ENCODE data around the gene SLC48A1. TPM values are rescaled to one million over a fixed set of nuclear protein-coding genes. Genes with fewer than 3 reads are reported as not detected.
A peak's percentile ranks its signal among the peaks of the same experiment; 100 is the strongest.

The SLC48A1 gene
- total RNA-seq, 2 donors from 2014 or later: 14.6 to 15.2 TPM

DNA sequence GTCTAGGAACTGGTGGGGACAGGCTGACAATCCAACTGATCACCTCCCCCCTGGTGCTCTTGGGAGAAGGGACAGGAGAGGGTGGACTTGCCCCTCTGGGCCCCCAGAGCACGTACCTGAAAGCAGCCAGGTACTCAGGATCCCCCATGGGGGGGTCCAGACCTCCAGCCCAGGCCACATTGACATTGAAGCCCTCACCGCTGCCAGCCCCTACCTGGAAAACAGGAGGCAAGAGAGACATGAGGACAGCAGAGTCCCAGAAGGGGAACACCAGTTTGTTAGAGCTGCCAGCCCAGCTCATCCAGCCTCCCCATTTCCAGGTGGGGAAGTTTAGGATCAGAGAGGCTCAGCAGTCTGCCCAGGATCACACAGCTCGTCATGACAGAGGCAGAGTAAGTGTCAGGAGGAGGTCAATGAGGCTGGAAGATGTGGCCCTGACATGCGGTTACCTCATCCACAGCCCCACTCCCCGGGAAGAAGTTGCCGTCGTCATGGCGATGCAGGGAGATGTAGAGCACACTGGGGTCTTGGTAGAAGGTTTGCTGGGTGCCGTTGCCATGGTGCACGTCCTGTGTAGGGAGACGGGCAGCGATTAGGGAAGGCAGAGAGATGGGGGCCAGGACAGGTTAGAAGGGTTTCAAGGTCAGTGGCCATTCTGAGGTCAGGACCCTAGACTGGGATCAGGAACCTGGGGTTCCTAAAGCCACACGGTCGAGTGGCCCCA, 14.7 kb downstream of the SLC48A1 start:
- DNase-seq (no peak), ATAC-seq (replicated peaks in 1 of 2) (no peak)
- H3K27me3 Mint-ChIP-seq (ENCODE audit: low read depth): no peaks in the 10 kb centered on the region
- no peaks in the 10 kb centered on the region for H3K9me3 Mint-ChIP-seq
- peak overlapping the region; percentile 77 for H3K27ac Mint-ChIP-seq
- H3K36me3 Mint-ChIP-seq (ENCODE audit: insufficient read depth in 2 of 2): peaks cover 16 to 37% of the 10 kb centered on the region in 2 donors
- H3K4me3 Mint-ChIP-seq: no peak overlapping the region
- peaks cover 34% of the 10 kb centered on the region for H3K4me1 Mint-ChIP-seq (ENCODE audit: low read depth)

DNA sequence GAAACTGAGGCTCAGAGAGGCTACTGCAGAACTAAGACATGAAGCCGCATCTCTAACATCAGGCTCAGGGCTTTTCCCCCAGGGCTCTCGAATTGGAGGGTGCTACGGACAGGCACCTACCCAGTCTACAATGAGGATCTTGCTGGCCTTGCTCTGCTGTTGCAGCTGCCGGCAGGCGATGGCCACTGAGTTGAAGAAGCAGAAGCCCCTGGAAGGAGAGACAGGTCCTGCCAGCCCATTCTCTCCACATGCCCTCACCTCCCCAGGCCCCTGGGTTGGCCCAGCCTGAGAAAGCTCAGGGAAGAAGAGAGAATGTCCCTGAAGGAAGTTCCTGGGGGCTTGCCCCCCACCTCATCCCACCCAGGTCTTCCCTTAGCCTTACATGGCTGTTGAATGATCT, 16.1 kb downstream of the SLC48A1 start:
- DNase-seq (no peak), ATAC-seq (replicated peaks in 1 of 2) (no peak)
- Mint-ChIP-seq H3K27me3 (ENCODE audit: low read depth) (no peaks in the 10 kb centered on the region), H3K27ac (peak overlapping the region; percentile 54), H3K4me1 (ENCODE audit: low read depth) (peaks cover 31% of the 10 kb centered on the region), H3K4me3 (no peak overlapping the region), H3K36me3 (ENCODE audit: insufficient read depth in 2 of 2) (peaks cover 19 to 44% of the 10 kb centered on the region in 2 donors), H3K9me3 (no peaks in the 10 kb centered on the region)

GRCh38 chr12:47789712-47790489, 16.9 kb downstream of the SLC48A1 start:
- Mint-ChIP-seq H3K9me3 (no peaks in the 10 kb centered on the region), H3K4me1 (ENCODE audit: low read depth) (peaks cover 31% of the 10 kb centered on the region), H3K4me3 (no peak overlapping the region), H3K27ac (no peak overlapping the region), H3K27me3 (ENCODE audit: low read depth) (no peaks in the 10 kb centered on the region), H3K36me3 (ENCODE audit: insufficient read depth in 2 of 2) (peaks cover 23 to 45% of the 10 kb centered on the region in 2 donors)
- no peak for DNase-seq
- no peak for ATAC-seq (replicated peaks in 1 of 2)

DNA sequence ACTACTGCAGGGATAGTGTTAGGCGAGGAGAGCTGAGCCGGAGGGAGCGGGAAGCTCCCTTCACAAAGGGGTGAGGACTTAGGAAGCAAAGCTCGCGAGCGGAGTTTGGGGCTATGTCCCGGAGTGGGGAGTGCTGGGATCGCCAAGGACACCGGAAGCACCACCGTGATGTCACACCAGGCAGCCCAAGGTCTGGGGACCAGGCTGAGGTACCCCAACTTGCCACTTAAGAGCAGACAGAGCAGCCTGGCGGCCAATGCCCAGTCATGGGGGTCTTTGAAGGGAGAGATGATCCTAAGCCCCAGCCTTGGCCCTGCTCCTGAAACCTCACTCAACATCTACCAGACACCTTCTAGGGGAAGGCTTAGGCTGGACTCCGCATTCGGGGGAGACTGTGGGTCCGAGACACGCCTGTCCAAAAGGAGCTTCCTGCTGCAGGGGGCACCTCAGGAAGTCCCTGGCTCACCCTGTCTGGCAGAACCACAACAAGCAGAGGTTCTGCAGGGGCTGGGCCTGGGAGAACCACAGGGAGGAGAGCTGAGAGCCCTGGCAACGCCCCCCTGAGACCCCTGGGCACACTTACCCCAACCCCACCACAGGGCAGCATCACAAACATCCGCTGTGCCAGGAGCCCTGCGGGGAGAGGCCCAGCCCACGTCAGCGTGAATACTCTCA, 17.8 kb downstream of the SLC48A1 start:
- peaks cover 22 to 42% of the 10 kb centered on the region in 2 donors for H3K36me3 Mint-ChIP-seq (ENCODE audit: insufficient read depth in 2 of 2)
- DNase-seq (no peak), ATAC-seq (replicated peaks in 1 of 2) (no peak)
- H3K9me3 Mint-ChIP-seq: no peaks in the 10 kb centered on the region
- H3K4me3 Mint-ChIP-seq: no peak overlapping the region
- no peaks in the 10 kb centered on the region for H3K27me3 Mint-ChIP-seq (ENCODE audit: low read depth)
- H3K4me1 Mint-ChIP-seq (ENCODE audit: low read depth): peaks cover 31% of the 10 kb centered on the region
- peak overlapping the region; percentile 38 for H3K27ac Mint-ChIP-seq

- Mint-ChIP-seq H3K4me1 (ENCODE audit: low read depth) (peaks cover 27% of the 10 kb centered on the region), H3K4me3 (no peak overlapping the region), H3K27ac (peak overlapping the region; percentile 38), H3K9me3 (no peaks in the 10 kb centered on the region), H3K27me3 (ENCODE audit: low read depth) (no peaks in the 10 kb centered on the region), H3K36me3 (ENCODE audit: insufficient read depth in 2 of 2) (peaks cover 22 to 39% of the 10 kb centered on the region in 2 donors)
- ATAC-seq (replicated peaks in 1 of 2) (no peak), DNase-seq (no peak)
Measured at GRCh38 chr12:47791351-47791746, 18.3 kb downstream of the SLC48A1 start.

DNA sequence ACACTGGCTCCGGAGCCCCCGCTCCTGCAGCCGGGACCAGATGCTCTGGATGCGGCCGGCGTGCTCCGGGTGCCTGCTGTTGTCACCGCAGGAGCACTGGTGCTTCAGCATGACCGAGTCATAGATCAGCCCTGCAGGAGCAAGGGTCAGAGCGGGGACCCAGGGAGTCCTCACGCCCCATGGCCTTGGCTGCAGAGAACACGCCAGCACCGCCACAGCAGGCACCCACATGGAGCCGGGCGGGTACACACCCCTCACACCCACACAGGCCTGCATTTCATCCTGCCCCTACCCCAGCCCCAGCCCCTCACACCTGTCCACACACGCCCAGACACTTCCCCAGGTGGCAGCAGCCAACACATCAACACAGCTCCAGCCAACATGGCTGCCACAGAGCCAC, 18.8 kb downstream of the SLC48A1 start:
- peaks cover 20 to 35% of the 10 kb centered on the region in 2 donors for H3K36me3 Mint-ChIP-seq (ENCODE audit: insufficient read depth in 2 of 2)
- H3K4me1 Mint-ChIP-seq (ENCODE audit: low read depth): peaks cover 23% of the 10 kb centered on the region
- no peaks in the 10 kb centered on the region for H3K27me3 Mint-ChIP-seq (ENCODE audit: low read depth)
- no peak for DNase-seq
- H3K9me3 Mint-ChIP-seq: no peaks in the 10 kb centered on the region
- ATAC-seq (replicated peaks in 1 of 2): no peak
- no peak overlapping the region for H3K4me3 Mint-ChIP-seq
- H3K27ac Mint-ChIP-seq: no peak overlapping the region

DNA sequence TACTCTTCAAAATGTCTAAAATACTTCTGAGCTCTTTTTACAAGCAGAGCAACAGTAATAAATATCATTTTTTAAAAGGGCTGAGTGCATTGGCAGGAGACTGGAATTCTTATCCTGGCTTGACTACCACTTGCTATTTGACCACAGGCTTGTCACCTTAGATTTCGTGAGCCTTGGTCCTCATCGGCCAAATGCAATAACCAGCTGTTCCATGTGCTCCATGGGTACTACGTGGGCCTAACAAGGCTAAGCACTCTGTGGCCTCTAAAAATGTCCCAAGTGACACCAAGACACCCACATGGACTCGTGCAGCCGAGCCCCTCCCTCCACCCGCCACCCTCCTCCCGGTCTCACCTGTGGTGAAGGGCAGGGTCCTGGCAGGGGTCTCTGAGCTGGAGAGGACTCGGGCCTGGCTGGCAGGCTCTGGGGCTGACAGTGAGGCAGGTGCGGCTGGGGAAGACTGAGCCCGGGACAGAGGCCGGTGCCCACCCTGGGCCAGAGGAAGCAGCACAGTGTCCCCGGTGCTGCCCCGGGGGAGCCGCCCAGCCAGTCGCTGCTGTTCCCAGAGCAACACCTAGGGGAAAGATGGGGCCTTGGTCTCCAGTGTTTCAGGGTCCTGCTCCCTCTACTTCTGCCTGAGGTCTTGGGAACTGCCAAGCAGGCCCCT, 20.1 kb downstream of the SLC48A1 start:
- no peak for ATAC-seq (replicated peaks in 1 of 2)
- peaks cover 10% of the 10 kb centered on the region for H3K4me1 Mint-ChIP-seq (ENCODE audit: low read depth)
- DNase-seq: no peak
- no peaks in the 10 kb centered on the region for H3K27me3 Mint-ChIP-seq (ENCODE audit: low read depth)
- no peak overlapping the region for H3K4me3 Mint-ChIP-seq
- peaks cover 18 to 37% of the 10 kb centered on the region in 2 donors for H3K36me3 Mint-ChIP-seq (ENCODE audit: insufficient read depth in 2 of 2)
- no peaks in the 10 kb centered on the region for H3K9me3 Mint-ChIP-seq
- peak overlapping the region; percentile 73 for H3K27ac Mint-ChIP-seq

DNA sequence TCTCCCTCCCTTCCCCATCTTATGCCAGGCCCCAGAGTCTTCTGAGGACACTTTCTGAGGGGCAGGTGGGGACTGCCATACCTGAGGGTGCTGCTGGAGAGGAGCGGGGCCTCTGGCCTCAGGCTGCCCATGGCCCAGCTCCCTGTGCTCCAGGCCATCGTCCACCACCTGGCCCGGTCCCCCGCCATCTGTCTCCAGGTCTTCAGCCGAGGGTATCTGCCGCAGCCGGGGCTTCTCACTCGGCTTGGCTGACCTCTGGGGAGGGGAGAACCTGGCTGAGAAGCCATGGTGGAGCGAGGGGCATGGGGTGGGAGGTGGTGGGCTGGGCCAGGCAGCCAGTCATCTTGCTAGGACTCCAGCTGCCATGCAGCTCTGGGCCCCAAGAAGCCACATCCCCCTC, 21.6 kb downstream of the SLC48A1 start:
- ATAC-seq (replicated peaks in 1 of 2): no peak
- no peak overlapping the region for H3K27ac Mint-ChIP-seq
- H3K9me3 Mint-ChIP-seq: no peaks in the 10 kb centered on the region
- peaks cover 12 to 30% of the 10 kb centered on the region in 2 donors for H3K36me3 Mint-ChIP-seq (ENCODE audit: insufficient read depth in 2 of 2)
- no peak overlapping the region for H3K4me3 Mint-ChIP-seq
- DNase-seq: no peak
- no peaks in the 10 kb centered on the region for H3K27me3 Mint-ChIP-seq (ENCODE audit: low read depth)
- H3K4me1 Mint-ChIP-seq (ENCODE audit: low read depth): peaks cover 10% of the 10 kb centered on the region

GRCh38 chr12:47795121-47795813, 22.2 kb downstream of the SLC48A1 start:
- DNase-seq: no peak
- no peak for ATAC-seq (replicated peaks in 1 of 2)
- Mint-ChIP-seq H3K36me3 (ENCODE audit: insufficient read depth in 2 of 2) (peaks cover 11 to 30% of the 10 kb centered on the region in 2 donors), H3K27me3 (ENCODE audit: low read depth) (no peaks in the 10 kb centered on the region), H3K9me3 (no peaks in the 10 kb centered on the region), H3K27ac (no peak overlapping the region), H3K4me3 (no peak overlapping the region), H3K4me1 (ENCODE audit: low read depth) (peaks cover 10% of the 10 kb centered on the region)

GRCh38 chr12:47795814-47796411, 22.9 kb downstream of the SLC48A1 start:
- Mint-ChIP-seq H3K4me3 (no peak overlapping the region), H3K27ac (no peak overlapping the region), H3K9me3 (no peaks in the 10 kb centered on the region), H3K36me3 (ENCODE audit: insufficient read depth in 2 of 2) (peaks cover 10 to 24% of the 10 kb centered on the region in 2 donors), H3K27me3 (ENCODE audit: low read depth) (no peaks in the 10 kb centered on the region), H3K4me1 (ENCODE audit: low read depth) (peaks cover 15% of the 10 kb centered on the region)
- DNase-seq (no peak), ATAC-seq (replicated peaks in 1 of 2) (no peak)

- DNase-seq (peak in 1 of 2 donors; percentile 49), ATAC-seq (replicated peaks in 1 of 2) (peak; percentile 48 to 60)
- no peaks in the 10 kb centered on the region for H3K9me3 Mint-ChIP-seq
- no peaks in the 10 kb centered on the region for H3K27me3 Mint-ChIP-seq (ENCODE audit: low read depth)
- no peak overlapping the region for H3K4me3 Mint-ChIP-seq
- peaks cover 13 to 29% of the 10 kb centered on the region in 2 donors for H3K36me3 Mint-ChIP-seq (ENCODE audit: insufficient read depth in 2 of 2)
- peaks cover 28% of the 10 kb centered on the region for H3K4me1 Mint-ChIP-seq (ENCODE audit: low read depth)
- peak overlapping the region; percentile 29 for H3K27ac Mint-ChIP-seq
Measured at GRCh38 chr12:47797441-47797840, 24.4 kb downstream of the SLC48A1 start.

- Mint-ChIP-seq H3K4me3 (no peak overlapping the region), H3K27ac (no peak overlapping the region), H3K36me3 (ENCODE audit: insufficient read depth in 2 of 2) (peaks cover 13 to 30% of the 10 kb centered on the region in 2 donors), H3K4me1 (ENCODE audit: low read depth) (peaks cover 38% of the 10 kb centered on the region), H3K9me3 (no peaks in the 10 kb centered on the region), H3K27me3 (ENCODE audit: low read depth) (no peaks in the 10 kb centered on the region)
- ATAC-seq (replicated peaks in 1 of 2) (no peak), DNase-seq (no peak)
Measured at GRCh38 chr12:47798382-47798948, 25.4 kb downstream of the SLC48A1 start.

All from activated T-cell treated with anti-CD3 and anti-CD28 coated beads, Interleukin-2, amount 50 U/mL, for 72 hours (primary cell).